Muscle layer of duodenum (tissue), 2 donors: ENCODE measurements around the gene ZNF813.
"Not testable (repeated sequence)": the region's sequence is repeated elsewhere in the genome, so short reads cannot be mapped to it uniquely, and the experiment has no call there.

Experiments
- H3K27ac ChIP-seq: one replicate; pipeline ENCODE4 v1.7.0; 2013; ENCODE audit warnings: mild to moderate bottlenecking, low read length
- H3K27me3 ChIP-seq: one replicate; pipeline ENCODE4 v1.7.0; 2013; ENCODE audit warnings: low read depth, mild to moderate bottlenecking, control low read depth, low read length
- H3K36me3 ChIP-seq, 2 donors: one replicate each; pipeline ENCODE4 v1.7.0; 2013; ENCODE audit warnings: low read length in 2 of 2, control low read depth in 1 of 2, mild to moderate bottlenecking in 1 of 2; ENCODE audit not compliant: insufficient read depth in 2 of 2, control insufficient read depth in 1 of 2
- H3K4me1 ChIP-seq, 2 donors: one replicate each; pipeline ENCODE4 v1.7.0; 2013; ENCODE audit warnings: low read length in 2 of 2, mild to moderate bottlenecking in 2 of 2, control low read depth in 1 of 2, moderate library complexity in 1 of 2; ENCODE audit not compliant: insufficient read depth in 2 of 2, control insufficient read depth in 1 of 2
- H3K4me3 ChIP-seq, 2 donors: one replicate each; pipeline ENCODE4 v1.7.0; 2013; ENCODE audit warnings: low read length in 2 of 2, low read depth in 1 of 2, mild to moderate bottlenecking in 1 of 2
- H3K9me3 ChIP-seq, 2 donors: one replicate each; pipeline ENCODE4 v1.7.0; 2013; ENCODE audit warnings: low read length in 2 of 2, control low read depth in 1 of 2, mild to moderate bottlenecking in 1 of 2; ENCODE audit not compliant: control insufficient read depth in 1 of 2
- donor health status: healthy.

ZNF813 gene

DNA sequence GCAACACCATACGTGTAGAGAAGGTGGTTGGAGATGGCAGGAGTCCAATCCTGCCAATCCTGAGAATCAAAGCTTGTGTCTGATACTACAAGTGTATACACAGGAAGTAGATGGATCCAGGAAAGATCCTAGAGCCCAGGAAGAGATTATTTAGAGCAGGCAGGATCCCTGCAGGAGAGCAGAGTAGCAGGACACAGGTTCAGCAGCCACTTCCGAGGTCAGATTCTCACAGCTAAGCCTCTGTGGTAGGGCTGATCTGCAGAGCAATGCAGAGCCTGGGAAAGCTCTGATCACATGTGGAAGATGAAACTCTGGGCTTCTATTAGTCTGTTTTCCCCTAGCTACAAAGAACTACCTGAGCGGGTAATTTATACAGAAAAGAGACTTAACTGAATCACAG is 41.9 kb downstream of the ZNF813 start:
- H3K27me3 ChIP-seq = no peaks in the 10 kb centered on the region
- no peak overlapping the region for H3K4me3 ChIP-seq
- peaks cover 0 to 3% of the 10 kb centered on the region in 2 donors for H3K4me1 ChIP-seq
- H3K36me3 ChIP-seq = no peaks in the 10 kb centered on the region
- H3K9me3 ChIP-seq = no peaks in the 10 kb centered on the region
- no peak overlapping the region for H3K27ac ChIP-seq

DNA sequence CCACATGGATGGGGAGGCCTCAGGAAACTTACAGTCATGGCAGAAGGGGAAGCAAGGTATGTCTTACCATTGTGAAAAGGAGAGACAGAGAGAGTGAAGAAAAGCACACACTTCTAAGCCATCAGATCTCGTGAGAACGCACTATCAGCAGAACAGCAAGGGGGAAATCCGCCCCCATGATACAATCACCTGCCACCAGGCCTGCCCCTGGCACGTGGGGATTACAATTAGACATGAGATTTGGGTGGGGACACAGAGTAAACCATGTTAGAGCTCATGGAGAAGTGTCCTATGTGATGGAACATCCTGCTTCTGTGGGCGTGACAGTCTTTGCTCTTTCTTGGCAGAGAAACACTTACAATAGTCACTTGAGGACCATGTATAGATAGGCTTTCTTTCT is 42.3 kb downstream of the ZNF813 start:
- peaks cover 0 to 3% of the 10 kb centered on the region in 2 donors for H3K4me1 ChIP-seq
- H3K9me3 ChIP-seq = no peaks in the 10 kb centered on the region
- no peak overlapping the region for H3K4me3 ChIP-seq
- no peaks in the 10 kb centered on the region for H3K36me3 ChIP-seq
- H3K27me3 ChIP-seq = no peaks in the 10 kb centered on the region
- no peak overlapping the region for H3K27ac ChIP-seq

DNA sequence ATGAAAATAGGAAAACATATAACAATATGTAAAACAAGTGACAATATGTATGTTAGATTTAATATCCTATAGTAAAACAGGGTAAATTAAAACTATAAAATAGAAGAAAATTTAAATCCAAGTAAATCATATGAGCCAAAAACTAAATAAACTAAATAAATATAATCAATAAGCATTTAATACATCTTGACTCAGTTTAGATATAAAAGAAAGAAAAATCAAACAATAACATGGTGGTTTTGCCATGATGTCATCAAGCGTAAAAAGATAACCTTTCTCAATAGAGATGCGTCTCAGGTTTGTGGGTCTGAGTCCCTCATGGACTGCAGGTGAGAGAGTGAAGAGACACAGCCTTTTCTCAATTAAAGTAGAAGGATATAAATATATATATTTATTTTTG is 43.8 kb downstream of the ZNF813 start:
- Histone ChIP-seq H3K4me3 (no peak overlapping the region), H3K9me3 (no peaks in the 10 kb centered on the region), H3K27ac (no peak overlapping the region), H3K36me3 (no peaks in the 10 kb centered on the region), H3K4me1 (peaks cover 0 to 3% of the 10 kb centered on the region in 2 donors), H3K27me3 (no peaks in the 10 kb centered on the region)

- Histone ChIP-seq H3K27me3 (no peaks in the 10 kb centered on the region), H3K4me1 (peaks cover 0 to 3% of the 10 kb centered on the region in 2 donors), H3K9me3 (no peaks in the 10 kb centered on the region), H3K4me3 (no peak overlapping the region), H3K36me3 (no peaks in the 10 kb centered on the region), H3K27ac (no peak overlapping the region)
These were observed 44.4 kb downstream of the ZNF813 start for GRCh38 chr19:53511933-53512374.

DNA sequence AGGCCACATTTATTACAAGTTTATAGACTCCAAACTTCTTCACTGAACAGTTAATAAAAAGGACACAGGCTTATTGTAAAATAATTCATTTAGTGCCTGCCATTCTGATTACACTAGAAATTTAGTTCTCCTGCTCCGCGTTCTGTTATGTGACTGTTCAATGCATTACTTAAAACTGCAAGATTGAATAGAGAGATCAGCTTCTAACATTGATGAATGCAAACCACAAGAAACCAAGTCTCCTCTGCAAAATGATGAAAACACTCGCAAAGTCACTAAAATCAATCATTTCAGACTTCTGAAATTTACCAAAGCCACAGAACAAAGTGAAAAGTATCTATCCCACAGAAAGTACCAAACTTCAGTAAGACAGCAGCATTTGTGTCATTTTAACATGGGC is 47.5 kb downstream of the ZNF813 start:
- H3K27ac ChIP-seq, H3K4me1 ChIP-seq, H3K4me3 ChIP-seq, H3K9me3 ChIP-seq, H3K27me3 ChIP-seq, H3K36me3 ChIP-seq: not testable (repeated sequence)

- H3K36me3 ChIP-seq = no peaks in the 10 kb centered on the region
- H3K27me3 ChIP-seq = no peaks in the 10 kb centered on the region
- no peak overlapping the region for H3K4me3 ChIP-seq
- H3K27ac ChIP-seq = no peak overlapping the region
- no peaks in the 10 kb centered on the region for H3K9me3 ChIP-seq
- H3K4me1 ChIP-seq = peaks cover 4 to 10% of the 10 kb centered on the region in 2 donors
These were observed 49.7 kb downstream of the ZNF813 start for GRCh38 chr19:53517114-53517741.

GRCh38 chr19:53518121-53518520 is 50.6 kb downstream of the ZNF813 start:
- peaks cover 4 to 10% of the 10 kb centered on the region in 2 donors for H3K4me1 ChIP-seq
- H3K36me3 ChIP-seq = no peaks in the 10 kb centered on the region
- H3K27me3 ChIP-seq = no peaks in the 10 kb centered on the region
- no peak overlapping the region for H3K27ac ChIP-seq
- no peaks in the 10 kb centered on the region for H3K9me3 ChIP-seq
- H3K4me3 ChIP-seq = no peak overlapping the region

DNA sequence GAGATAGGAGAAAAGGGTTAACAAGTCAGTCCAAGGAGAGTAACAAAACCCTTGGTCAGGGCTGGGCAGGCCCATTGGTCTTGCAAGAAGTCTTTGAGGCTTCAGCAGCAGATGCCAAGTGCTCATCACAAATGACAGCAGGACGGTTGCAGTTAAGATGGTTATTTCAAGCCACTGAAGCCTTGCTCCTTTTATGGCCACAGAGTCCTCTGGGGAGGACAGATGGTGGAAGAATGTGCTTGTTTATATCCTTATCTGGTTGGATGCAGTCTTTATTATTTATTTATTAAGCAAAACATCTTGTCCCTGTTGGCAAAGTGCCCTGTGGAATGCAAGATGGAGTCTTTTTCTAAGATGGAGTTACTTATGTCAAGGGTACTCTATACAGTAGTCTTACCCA is 51.2 kb downstream of the ZNF813 start:
- H3K27me3 ChIP-seq = no peaks in the 10 kb centered on the region
- no peak overlapping the region for H3K27ac ChIP-seq
- H3K4me3 ChIP-seq = no peak overlapping the region
- no peaks in the 10 kb centered on the region for H3K9me3 ChIP-seq
- peaks cover 4 to 10% of the 10 kb centered on the region in 2 donors for H3K4me1 ChIP-seq
- no peaks in the 10 kb centered on the region for H3K36me3 ChIP-seq

DNA sequence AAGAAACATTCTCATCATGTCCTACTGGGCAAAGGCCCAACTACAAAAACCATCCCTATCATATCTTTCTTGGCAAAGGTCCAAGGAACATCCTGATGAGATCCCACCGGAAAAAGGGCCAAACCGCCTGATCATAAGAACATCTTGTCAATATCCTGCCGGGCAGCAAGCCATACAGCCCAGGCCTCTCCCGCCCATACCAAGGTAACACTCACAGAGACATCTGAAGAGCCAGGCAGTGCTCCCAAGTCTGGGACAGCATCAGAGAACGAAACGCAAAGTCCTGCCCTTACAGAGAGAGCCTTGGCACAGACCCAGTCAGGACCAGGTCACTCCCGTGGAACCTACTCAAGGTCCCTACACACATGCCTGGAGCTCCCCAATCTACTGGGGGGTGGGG is 51.9 kb downstream of the ZNF813 start:
- Histone ChIP-seq H3K27me3 (no peaks in the 10 kb centered on the region), H3K4me3 (no peak overlapping the region), H3K36me3 (no peaks in the 10 kb centered on the region), H3K27ac (no peak overlapping the region), H3K4me1 (peaks cover 4 to 10% of the 10 kb centered on the region in 2 donors), H3K9me3 (no peaks in the 10 kb centered on the region)

GRCh38 chr19:53520163-53520546 is 52.6 kb downstream of the ZNF813 start:
- H3K27ac ChIP-seq = peak overlapping the region; percentile 82
- no peaks in the 10 kb centered on the region for H3K36me3 ChIP-seq
- H3K4me1 ChIP-seq = peaks cover 4 to 10% of the 10 kb centered on the region in 2 donors
- no peaks in the 10 kb centered on the region for H3K27me3 ChIP-seq
- H3K4me3 ChIP-seq = peak overlapping the region; percentile 78 to 83
- H3K9me3 ChIP-seq = no peaks in the 10 kb centered on the region

DNA sequence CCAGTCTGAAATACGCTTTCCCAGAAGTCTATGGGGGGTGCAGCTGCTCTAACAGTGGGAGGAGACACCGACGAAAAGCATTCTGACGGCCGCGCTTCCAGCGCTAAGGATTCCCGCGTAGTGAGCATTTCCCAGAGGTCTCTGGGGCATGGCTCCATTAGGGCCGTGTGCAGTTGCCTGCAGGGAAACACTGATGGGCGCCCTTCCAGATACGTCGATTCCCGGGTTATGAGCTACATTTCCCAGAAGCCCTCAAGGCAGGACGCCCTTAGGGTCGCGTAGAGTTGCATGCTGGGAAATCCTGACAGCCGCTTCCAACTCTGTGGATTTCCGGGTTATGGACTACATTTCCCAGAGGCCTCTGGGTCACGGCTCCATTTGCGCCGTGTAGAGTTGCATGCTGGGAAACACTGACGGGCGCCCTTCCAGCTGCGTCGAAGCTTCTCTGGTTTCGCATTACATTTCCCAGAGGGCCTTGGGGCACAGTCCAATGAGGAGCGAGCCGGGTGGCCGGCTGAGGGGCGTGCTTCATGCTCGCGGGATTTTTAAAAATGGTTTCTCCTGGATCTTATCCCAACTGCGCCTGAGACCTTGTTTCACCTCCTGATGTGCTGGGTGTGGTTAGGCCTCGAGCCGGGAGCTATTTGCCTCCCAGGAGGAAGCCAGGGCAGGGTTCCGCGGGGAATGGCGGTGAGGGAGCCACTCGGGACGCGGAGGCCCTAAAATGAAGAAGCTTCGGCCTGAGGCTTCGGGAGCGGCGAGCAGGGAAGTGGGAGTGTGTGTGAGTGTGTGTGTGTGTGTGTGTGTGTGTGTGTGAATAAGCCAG is 53.2 kb downstream of the ZNF813 start:
- Histone ChIP-seq H3K27me3 (no peaks in the 10 kb centered on the region), H3K9me3 (peaks cover 0 to 2% of the 10 kb centered on the region in 2 donors), H3K4me1 (peaks cover 4 to 10% of the 10 kb centered on the region in 2 donors), H3K36me3 (no peaks in the 10 kb centered on the region), H3K27ac (peak overlapping the region; percentile 82), H3K4me3 (peak overlapping the region; percentile 78 to 83)
